ENCODE measurements around the gene HOXA5.

HOXA5 gene

GRCh38 chr7:27147199-27148030, 3.9 kb upstream of the HOXA5 start, which contains the start of gene HOXA6:
TSS of gene HOXA6 (minus strand) at chr7:27147774. CDS start at chr7:27147749, 25 bp downstream.
- DNase-seq: no peak

GRCh38 chr7:27146491-27147198, 3.2 kb upstream of the HOXA5 start:
- no peak for DNase-seq

- no peak for DNase-seq
These were observed 2.5 kb upstream of the HOXA5 start for GRCh38 chr7:27145914-27146412.

GRCh38 chr7:27145165-27145913, 1.9 kb upstream of the HOXA5 start:
- no peak for DNase-seq

- no peak for DNase-seq
These were observed 1.3 kb upstream of the HOXA5 start for GRCh38 chr7:27144781-27145164.

GRCh38 chr7:27143950-27144780, 684 bp upstream of the HOXA5 start:
- no peak for DNase-seq

GRCh38 chr7:27142580-27143022, 880 bp downstream of the HOXA5 start:
- no peak for DNase-seq

- no peak for DNase-seq
These were observed 1.4 kb downstream of the HOXA5 start for GRCh38 chr7:27141923-27142579.

GRCh38 chr7:27141137-27141922, 2.2 kb downstream of the HOXA5 start:
- no peak for DNase-seq

GRCh38 chr7:27140126-27140857, 3.2 kb downstream of the HOXA5 start:
- no peak for DNase-seq

- DNase-seq: no peak
These were observed 4.0 kb downstream of the HOXA5 start for GRCh38 chr7:27139334-27140125.

GRCh38 chr7:27138985-27139333, 4.5 kb downstream of the HOXA5 start:
- DNase-seq: no peak

GRCh38 chr7:27138472-27138871, 5.0 kb downstream of the HOXA5 start:
- no peak for DNase-seq

- DNase-seq: no peak
These were observed 5.7 kb downstream of the HOXA5 start for GRCh38 chr7:27137640-27138315.

- DNase-seq: no peak
These were observed 9.1 kb downstream of the HOXA5 start for GRCh38 chr7:27134392-27134791.

- no peak for DNase-seq
These were observed 9.9 kb downstream of the HOXA5 start for GRCh38 chr7:27133409-27134231.

- DNase-seq: no peak
These were observed 10.5 kb downstream of the HOXA5 start for GRCh38 chr7:27132978-27133377.

GRCh38 chr7:27132214-27132613, 11.3 kb downstream of the HOXA5 start:
- no peak for DNase-seq
